ENCODE results near the gene MYO7B.

The MYO7B gene

GRCh38 chr2:127615511-127616166 is 80.2 kb downstream of the MYO7B start:
- peaks cover 35% of the 10 kb centered on the region for H3K79me2 ChIP-seq (ENCODE audit: insufficient read depth, low read length)
- H3K36me3 ChIP-seq (ENCODE audit: insufficient read depth, low read length): peaks cover 47% of the 10 kb centered on the region
- no peak for TF ChIP-seq EZH2 (IDR thresholded peaks at IDR 0.05; ENCODE audit: borderline replicate concordance, low read depth, low read length, severe bottlenecking)
- TF ChIP-seq, protein P1, sequence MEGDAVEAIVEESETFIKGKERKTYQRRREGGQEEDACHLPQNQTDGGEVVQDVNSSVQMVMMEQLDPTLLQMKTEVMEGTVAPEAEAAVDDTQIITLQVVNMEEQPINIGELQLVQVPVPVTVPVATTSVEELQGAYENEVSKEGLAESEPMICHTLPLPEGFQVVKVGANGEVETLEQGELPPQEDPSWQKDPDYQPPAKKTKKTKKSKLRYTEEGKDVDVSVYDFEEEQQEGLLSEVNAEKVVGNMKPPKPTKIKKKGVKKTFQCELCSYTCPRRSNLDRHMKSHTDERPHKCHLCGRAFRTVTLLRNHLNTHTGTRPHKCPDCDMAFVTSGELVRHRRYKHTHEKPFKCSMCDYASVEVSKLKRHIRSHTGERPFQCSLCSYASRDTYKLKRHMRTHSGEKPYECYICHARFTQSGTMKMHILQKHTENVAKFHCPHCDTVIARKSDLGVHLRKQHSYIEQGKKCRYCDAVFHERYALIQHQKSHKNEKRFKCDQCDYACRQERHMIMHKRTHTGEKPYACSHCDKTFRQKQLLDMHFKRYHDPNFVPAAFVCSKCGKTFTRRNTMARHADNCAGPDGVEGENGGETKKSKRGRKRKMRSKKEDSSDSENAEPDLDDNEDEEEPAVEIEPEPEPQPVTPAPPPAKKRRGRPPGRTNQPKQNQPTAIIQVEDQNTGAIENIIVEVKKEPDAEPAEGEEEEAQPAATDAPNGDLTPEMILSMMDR (IDR thresholded peaks at IDR 0.05; ENCODE audit: borderline replicate concordance, extremely low read depth, low read length, poor library complexity, severe bottlenecking): peak; percentile 12
- H3K4me1 ChIP-seq (ENCODE audit: insufficient read depth, low read length): peaks cover 96% of the 10 kb centered on the region
- H3K4me2 ChIP-seq (ENCODE audit: insufficient read depth, low read length): peak overlapping the region; percentile 48
- peaks cover 22% of the 10 kb centered on the region for H3K9me3 ChIP-seq (ENCODE audit: insufficient read depth, low read length, severe bottlenecking)
- peak overlapping the region; percentile 51; the same call in 1 of the 2 replicates for H2AFZ ChIP-seq (ENCODE audit: low read depth, low read length)
- no peaks in the 10 kb centered on the region for H3K27me3 ChIP-seq (ENCODE audit: insufficient read depth, low read length, poor library complexity)
- peak overlapping the region; percentile 97 for H3K27ac ChIP-seq (ENCODE audit: low read length)
- DNase-seq (peak; percentile 96), ATAC-seq (ENCODE audit: insufficient read depth, low read depth) (peak; percentile 80)
- no peaks in the 10 kb centered on the region for H4K20me1 ChIP-seq (ENCODE audit: insufficient read depth, low read length)
- no peak overlapping the region; a peak in 1 of 4 replicates for H3K4me3 ChIP-seq (ENCODE audit: low read depth in 1 of 2, low read length in 2 of 2)
- peak overlapping the region; percentile 75 for H3K9ac ChIP-seq (ENCODE audit: low read depth, low read length)

DNA sequence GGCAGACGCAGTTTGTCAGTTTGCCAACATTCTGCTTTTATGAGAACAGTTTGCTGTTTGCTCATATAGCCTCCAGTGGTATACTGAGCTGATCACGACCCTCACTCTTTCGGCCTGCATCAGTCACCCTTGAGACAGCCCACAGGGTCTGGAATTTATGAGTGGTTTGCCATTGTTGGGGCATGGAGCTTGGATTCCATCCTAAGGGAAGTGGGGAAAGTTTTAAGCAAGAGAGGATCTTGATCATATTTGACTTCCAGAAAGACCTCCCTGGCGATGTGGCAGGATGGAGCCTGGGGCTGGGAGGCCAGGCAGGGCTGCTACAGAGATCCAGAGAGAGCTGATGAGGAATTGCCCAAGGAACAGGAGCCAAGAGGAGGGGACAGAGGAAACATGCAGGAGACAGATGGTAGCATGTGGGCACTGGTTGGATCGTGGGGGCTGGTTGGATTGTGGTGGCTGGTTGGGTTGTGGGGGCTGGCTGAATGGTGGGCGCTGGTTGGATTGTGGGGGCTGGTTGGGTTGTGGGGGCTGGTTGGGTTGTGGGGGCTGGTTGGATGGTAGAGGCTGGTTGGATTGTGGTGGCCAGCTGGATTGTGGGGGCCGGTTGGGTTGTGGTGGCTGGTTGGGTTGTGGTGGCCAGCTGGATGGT is 83.2 kb downstream of the MYO7B start:
- Histone ChIP-seq H3K4me1 (ENCODE audit: insufficient read depth, low read length) (peaks cover 93% of the 10 kb centered on the region), H3K9me3 (ENCODE audit: insufficient read depth, low read length, severe bottlenecking) (no peaks in the 10 kb centered on the region), H3K27me3 (ENCODE audit: insufficient read depth, low read length, poor library complexity) (no peaks in the 10 kb centered on the region), H3K9ac (ENCODE audit: low read depth, low read length) (peak overlapping the region; percentile 35; the same call in 1 of the 2 replicates), H2AFZ (ENCODE audit: low read depth, low read length) (no peak overlapping the region), H3K36me3 (ENCODE audit: insufficient read depth, low read length) (peaks cover 45% of the 10 kb centered on the region), H3K4me3 (ENCODE audit: low read depth in 1 of 2, low read length in 2 of 2) (no peak overlapping the region), H3K4me2 (ENCODE audit: insufficient read depth, low read length) (no peak overlapping the region), H4K20me1 (ENCODE audit: insufficient read depth, low read length) (no peaks in the 10 kb centered on the region), H3K79me2 (ENCODE audit: insufficient read depth, low read length) (peaks cover 22% of the 10 kb centered on the region), H3K27ac (ENCODE audit: low read length) (peak overlapping the region; percentile 95)
- DNase-seq (peak; percentile 30), ATAC-seq (ENCODE audit: insufficient read depth, low read depth) (no peak)
- TF ChIP-seq EZH2 (IDR thresholded peaks at IDR 0.05; ENCODE audit: borderline replicate concordance, low read depth, low read length, severe bottlenecking): no peak
- TF ChIP-seq, protein P1 (IDR thresholded peaks at IDR 0.05; ENCODE audit: borderline replicate concordance, extremely low read depth, low read length, poor library complexity, severe bottlenecking): no peak

DNA sequence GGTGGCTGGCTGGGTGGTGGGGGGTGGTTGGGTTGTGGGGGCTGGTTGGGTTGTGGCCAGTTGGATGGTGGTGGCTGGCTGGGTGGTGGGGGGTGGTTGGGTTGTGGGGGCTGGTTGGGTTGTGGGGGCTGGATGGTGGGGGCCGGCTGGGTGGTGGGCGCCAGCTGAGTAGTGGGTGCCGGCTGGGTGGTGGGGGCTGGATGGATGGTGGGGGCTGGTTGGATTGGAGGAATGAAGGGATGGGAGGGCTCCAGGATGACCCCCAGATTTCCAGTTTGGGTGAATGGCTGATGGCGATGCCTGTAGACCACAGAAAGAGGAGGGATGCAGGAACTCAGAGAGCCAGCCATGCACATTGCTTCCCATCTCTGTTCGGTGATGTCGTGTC is 83.7 kb downstream of the MYO7B start:
- no peak for DNase-seq
- TF ChIP-seq, protein P1 (IDR thresholded peaks at IDR 0.05; ENCODE audit: borderline replicate concordance, extremely low read depth, low read length, poor library complexity, severe bottlenecking): no peak
- TF ChIP-seq EZH2 (IDR thresholded peaks at IDR 0.05; ENCODE audit: borderline replicate concordance, low read depth, low read length, severe bottlenecking): no peak
- Histone ChIP-seq H3K4me2 (ENCODE audit: insufficient read depth, low read length) (no peak overlapping the region; the same call in 1 of the 2 replicates), H4K20me1 (ENCODE audit: insufficient read depth, low read length) (no peaks in the 10 kb centered on the region), H3K27me3 (ENCODE audit: insufficient read depth, low read length, poor library complexity) (no peaks in the 10 kb centered on the region), H3K4me1 (ENCODE audit: insufficient read depth, low read length) (peaks cover 93% of the 10 kb centered on the region), H3K79me2 (ENCODE audit: insufficient read depth, low read length) (peaks cover 22% of the 10 kb centered on the region), H3K36me3 (ENCODE audit: insufficient read depth, low read length) (peaks cover 49% of the 10 kb centered on the region), H3K9ac (ENCODE audit: low read depth, low read length) (peak overlapping the region; percentile 33), H3K9me3 (ENCODE audit: insufficient read depth, low read length, severe bottlenecking) (no peaks in the 10 kb centered on the region), H3K4me3 (ENCODE audit: low read depth in 1 of 2, low read length in 2 of 2) (no peak overlapping the region), H2AFZ (ENCODE audit: low read depth, low read length) (no peak overlapping the region), H3K27ac (ENCODE audit: low read length) (peak overlapping the region; percentile 95)
- no peak for ATAC-seq (ENCODE audit: insufficient read depth, low read depth)
